ENCODE results near the gene BDKRB2. TPM values are rescaled to one million over a fixed set of nuclear protein-coding genes. Genes with fewer than 3 reads are reported as not detected.

The BDKRB2 gene
- total RNA-seq, 1 experiment from 2014 or later: 0.21 TPM

- no peak for DNase-seq (ENCODE audit: low spot score)
- Histone ChIP-seq H3K9me3 (ENCODE audit: low read depth, low read length, poor library complexity, severe bottlenecking) (no peaks in the 10 kb centered on the region), H3K4me3 (ENCODE audit: low read depth, low read length, poor library complexity, severe bottlenecking) (no peak overlapping the region), H3K27ac (ENCODE audit: low read depth, low read length, poor library complexity, severe bottlenecking) (no peak overlapping the region), H3K27me3 (replicated peaks; ENCODE audit: insufficient read depth, low read depth, low read length, poor library complexity) (no peaks in the 10 kb centered on the region), H3K36me3 (ENCODE audit: insufficient read depth, low read length, poor library complexity, severe bottlenecking) (no peaks in the 10 kb centered on the region), H3K4me1 (ENCODE audit: insufficient read depth, low read length, poor library complexity, severe bottlenecking) (no peaks in the 10 kb centered on the region)
- POLR2A ChIA-PET (ENCODE audit: low non-redundant PET): no interaction called here
- CTCF ChIA-PET: no interaction called here
- intact Hi-C loops (cut with micrococcal nuclease; ENCODE audit: unreplicated experiment): no loop called here
- BruUV-seq (replicated peaks): no TSS peak
- TF ChIP-seq CTCF (conservative IDR thresholded peaks at IDR 0.05; ENCODE audit: low read depth, low read length) (no peak), EZH2 (IDR thresholded peaks at IDR 0.05; ENCODE audit: borderline replicate concordance, low read depth, low read length, poor library complexity, severe bottlenecking) (no peak)
Observed at GRCh38 chr14:96237641-96238040, 33.0 kb downstream of the BDKRB2 start.

- TF ChIP-seq EZH2 (IDR thresholded peaks at IDR 0.05; ENCODE audit: borderline replicate concordance, low read depth, low read length, poor library complexity, severe bottlenecking) (no peak), CTCF (conservative IDR thresholded peaks at IDR 0.05; ENCODE audit: low read depth, low read length) (no peak)
- ChIA-PET POLR2A (ENCODE audit: low non-redundant PET) (no interaction called here), CTCF (no interaction called here)
- intact Hi-C loops (cut with micrococcal nuclease; ENCODE audit: unreplicated experiment): no loop called here
- Histone ChIP-seq H3K4me1 (ENCODE audit: insufficient read depth, low read length, poor library complexity, severe bottlenecking) (no peaks in the 10 kb centered on the region), H3K9me3 (ENCODE audit: low read depth, low read length, poor library complexity, severe bottlenecking) (no peaks in the 10 kb centered on the region), H3K27ac (ENCODE audit: low read depth, low read length, poor library complexity, severe bottlenecking) (no peak overlapping the region), H3K4me3 (ENCODE audit: low read depth, low read length, poor library complexity, severe bottlenecking) (no peak overlapping the region), H3K27me3 (replicated peaks; ENCODE audit: insufficient read depth, low read depth, low read length, poor library complexity) (no peaks in the 10 kb centered on the region), H3K36me3 (ENCODE audit: insufficient read depth, low read length, poor library complexity, severe bottlenecking) (no peaks in the 10 kb centered on the region)
- no TSS peak for BruUV-seq (replicated peaks)
- no peak for DNase-seq (ENCODE audit: low spot score)
Observed at GRCh38 chr14:96238676-96239265, 34.1 kb downstream of the BDKRB2 start.

- CTCF ChIA-PET: no interaction called here
Observed at GRCh38 chr14:96239711-96240141, 35.1 kb downstream of the BDKRB2 start.

More at GRCh38 chr14:96239711-96240141, 35.1 kb downstream of the BDKRB2 start:
- H3K4me1 ChIP-seq (ENCODE audit: insufficient read depth, low read length, poor library complexity, severe bottlenecking): no peaks in the 10 kb centered on the region
- BruUV-seq (replicated peaks): no TSS peak
- DNase-seq (ENCODE audit: low spot score): no peak
- no peak overlapping the region for H3K4me3 ChIP-seq (ENCODE audit: low read depth, low read length, poor library complexity, severe bottlenecking)
- no peaks in the 10 kb centered on the region for H3K9me3 ChIP-seq (ENCODE audit: low read depth, low read length, poor library complexity, severe bottlenecking)
- POLR2A ChIA-PET (ENCODE audit: low non-redundant PET): no interaction called here
- H3K27me3 ChIP-seq (replicated peaks; ENCODE audit: insufficient read depth, low read depth, low read length, poor library complexity): no peaks in the 10 kb centered on the region
- intact Hi-C loops (cut with micrococcal nuclease; ENCODE audit: unreplicated experiment): no loop called here
- H3K36me3 ChIP-seq (ENCODE audit: insufficient read depth, low read length, poor library complexity, severe bottlenecking): no peaks in the 10 kb centered on the region
- H3K27ac ChIP-seq (ENCODE audit: low read depth, low read length, poor library complexity, severe bottlenecking): no peak overlapping the region
- TF ChIP-seq EZH2 (IDR thresholded peaks at IDR 0.05; ENCODE audit: borderline replicate concordance, low read depth, low read length, poor library complexity, severe bottlenecking) (no peak), CTCF (conservative IDR thresholded peaks at IDR 0.05; ENCODE audit: low read depth, low read length) (no peak)

Data from A673 (cell line).